ENCODE measurements around the gene MCM3.

The MCM3 gene

GRCh38 chr6:52301326-52301725 lies 16.8 kb upstream of the MCM3 start:
- DNase-seq (ENCODE audit: low spot score): no peak

GRCh38 chr6:52300489-52300931 lies 16.0 kb upstream of the MCM3 start:
- no peak for DNase-seq (ENCODE audit: low spot score)

GRCh38 chr6:52299653-52300052 lies 15.1 kb upstream of the MCM3 start:
- DNase-seq (ENCODE audit: low spot score): no peak

- no peak for DNase-seq (ENCODE audit: low spot score)
These were observed 12.9 kb upstream of the MCM3 start for GRCh38 chr6:52297433-52297832.

GRCh38 chr6:52293067-52293466 lies 8.5 kb upstream of the MCM3 start:
- no peak for DNase-seq (ENCODE audit: low spot score)

GRCh38 chr6:52288841-52289240 lies 4.3 kb upstream of the MCM3 start:
- no peak for DNase-seq (ENCODE audit: low spot score)

GRCh38 chr6:52288216-52288615 lies 3.7 kb upstream of the MCM3 start:
- no peak for DNase-seq (ENCODE audit: low spot score)

- peak; percentile 71 for DNase-seq (ENCODE audit: low spot score)
These were observed 2.4 kb upstream of the MCM3 start for GRCh38 chr6:52286798-52287432.

GRCh38 chr6:52285177-52286068 lies 881 bp upstream of the MCM3 start:
- no peak for DNase-seq (ENCODE audit: low spot score)

- DNase-seq (ENCODE audit: low spot score): peak; percentile 69
These were observed 447 bp downstream of the MCM3 start for GRCh38 chr6:52284131-52284459.

GRCh38 chr6:52283111-52283510 lies 1.4 kb downstream of the MCM3 start:
- DNase-seq (ENCODE audit: low spot score): no peak

GRCh38 chr6:52276130-52276529 lies 8.4 kb downstream of the MCM3 start:
- no peak for DNase-seq (ENCODE audit: low spot score)

- DNase-seq (ENCODE audit: low spot score): no peak
These were observed 12.6 kb downstream of the MCM3 start for GRCh38 chr6:52271852-52272460.

GRCh38 chr6:52263709-52264540 lies 20.6 kb downstream of the MCM3 start:
- DNase-seq (ENCODE audit: low spot score): peak; percentile 79

- DNase-seq (ENCODE audit: low spot score): no peak
These were observed 21.8 kb downstream of the MCM3 start for GRCh38 chr6:52262620-52263344.

GRCh38 chr6:52261229-52261628 lies 23.3 kb downstream of the MCM3 start:
- DNase-seq (ENCODE audit: low spot score): no peak

GRCh38 chr6:52260634-52261033 lies 23.9 kb downstream of the MCM3 start:
- DNase-seq (ENCODE audit: low spot score): no peak

GRCh38 chr6:52255434-52255833 lies 29.1 kb downstream of the MCM3 start:
- DNase-seq (ENCODE audit: low spot score): no peak

- peak; percentile 80 for DNase-seq (ENCODE audit: low spot score)
These were observed 29.7 kb downstream of the MCM3 start for GRCh38 chr6:52254731-52255378.

GRCh38 chr6:52253494-52253893 lies 31.0 kb downstream of the MCM3 start:
- peak; percentile 87 for DNase-seq (ENCODE audit: low spot score)

- DNase-seq (ENCODE audit: low spot score): peak; percentile 41
These were observed 33.4 kb downstream of the MCM3 start for GRCh38 chr6:52251113-52251512.
